ENCODE results near the gene PHACTR2.

The PHACTR2 gene

GRCh38 chr6:143727035-143727434, 49.3 kb downstream of the PHACTR2 start:
- no peak overlapping the region for H3K4ac ChIP-seq (ENCODE audit: low read length)
- no peak overlapping the region for H2AK5ac ChIP-seq (ENCODE audit: low read depth, low read length)
- H3K18ac ChIP-seq (ENCODE audit: low read length): no peak overlapping the region
- H3K23ac ChIP-seq (ENCODE audit: low read depth, low read length, poor library complexity): no peak overlapping the region
- no peak overlapping the region for H2BK120ac ChIP-seq (ENCODE audit: low read depth, low read length)
- H3K4me2 ChIP-seq (ENCODE audit: insufficient read depth, low read length, poor library complexity, severe bottlenecking): no peak overlapping the region
- no peak for DNase-seq (ENCODE audit: low spot score)
- no peak overlapping the region for H3K4me3 ChIP-seq (ENCODE audit: low read length in 2 of 2)
- H3K9ac ChIP-seq (ENCODE audit: low read depth, low read length, poor library complexity): no peak overlapping the region
- H2BK12ac ChIP-seq (ENCODE audit: low read length): no peak overlapping the region
- H2BK5ac ChIP-seq (ENCODE audit: low read length): no peak overlapping the region
- no peaks in the 10 kb centered on the region for H3K27me3 ChIP-seq (ENCODE audit: control insufficient read depth in 3 of 3, insufficient read depth in 3 of 3, low read depth in 1 of 3, low read length in 3 of 3)
- H3K4me1 ChIP-seq (ENCODE audit: control insufficient read depth in 2 of 2, insufficient read depth in 1 of 2, low read depth in 1 of 2, low read length in 2 of 2): no peaks in the 10 kb centered on the region
- no CpG with 5 or more reads among the region's 1 CpG for WGBS, 2 donors (ENCODE audit: extremely low coverage in 2 of 2, insufficient read length in 2 of 2, insufficient replicate concordance in 1 of 2)
- no peak overlapping the region for H4K8ac ChIP-seq (ENCODE audit: low read depth, low read length)
- peaks cover 0 to 15% of the 10 kb centered on the region in 2 donors for H3K9me3 ChIP-seq (replicated peaks in 1 of 2; ENCODE audit: control insufficient read depth in 2 of 2, insufficient read depth in 1 of 2, low read depth in 1 of 2, low read length in 2 of 2)
- no peak overlapping the region for H3K14ac ChIP-seq (ENCODE audit: low read length)
- H4K91ac ChIP-seq (ENCODE audit: low read depth, low read length, poor library complexity): no peak overlapping the region
- H3K27ac ChIP-seq (replicated peaks; ENCODE audit: low read length): no peak overlapping the region
- no peaks in the 10 kb centered on the region for H3K79me1 ChIP-seq (ENCODE audit: low read depth, low read length)
- H2AFZ ChIP-seq (ENCODE audit: low read length): no peak overlapping the region
- H3K36me3 ChIP-seq (replicated peaks in 1 of 2; ENCODE audit: control insufficient read depth in 2 of 2, insufficient read depth in 2 of 2, low read length in 2 of 2): peaks cover 0 to 17% of the 10 kb centered on the region in 2 donors
- H2BK15ac ChIP-seq (ENCODE audit: low read length): no peak overlapping the region

DNA sequence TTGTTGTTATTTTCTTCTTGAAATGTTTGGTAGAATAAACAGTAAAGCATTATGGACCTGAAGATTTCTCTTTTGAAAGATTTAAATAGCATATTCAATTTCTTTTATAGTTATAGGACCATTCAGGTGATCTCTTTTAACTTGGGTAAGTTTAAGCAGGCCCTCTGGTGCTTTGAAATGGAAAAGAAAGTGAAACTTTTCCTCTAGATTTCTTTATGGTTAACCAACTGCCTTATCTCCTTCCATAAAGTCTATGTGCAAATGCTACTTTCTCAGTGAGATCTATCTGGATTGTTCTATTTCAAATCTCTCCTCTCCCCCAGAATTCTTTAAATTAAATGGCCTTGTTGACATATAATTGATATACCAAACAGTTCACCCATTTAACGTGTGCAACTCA, 54.0 kb downstream of the PHACTR2 start:
- Histone ChIP-seq H2BK12ac (ENCODE audit: low read length) (no peak overlapping the region), H3K14ac (ENCODE audit: low read length) (no peak overlapping the region), H2AK5ac (ENCODE audit: low read depth, low read length) (no peak overlapping the region), H3K9me3 (replicated peaks in 1 of 2; ENCODE audit: control insufficient read depth in 2 of 2, insufficient read depth in 1 of 2, low read depth in 1 of 2, low read length in 2 of 2) (peaks cover 0 to 7% of the 10 kb centered on the region in 2 donors), H3K4me1 (ENCODE audit: control insufficient read depth in 2 of 2, insufficient read depth in 1 of 2, low read depth in 1 of 2, low read length in 2 of 2) (peaks cover 0 to 2% of the 10 kb centered on the region in 2 donors), H3K27ac (replicated peaks; ENCODE audit: low read length) (no peak overlapping the region), H3K27me3 (ENCODE audit: control insufficient read depth in 3 of 3, insufficient read depth in 3 of 3, low read depth in 1 of 3, low read length in 3 of 3) (no peaks in the 10 kb centered on the region), H2AFZ (ENCODE audit: low read length) (no peak overlapping the region), H3K4ac (ENCODE audit: low read length) (no peak overlapping the region), H2BK5ac (ENCODE audit: low read length) (no peak overlapping the region), H4K8ac (ENCODE audit: low read depth, low read length) (no peak overlapping the region), H3K9ac (ENCODE audit: low read depth, low read length, poor library complexity) (no peak overlapping the region), H3K4me2 (ENCODE audit: insufficient read depth, low read length, poor library complexity, severe bottlenecking) (no peak overlapping the region), H3K4me3 (ENCODE audit: low read length in 2 of 2) (no peak overlapping the region), H3K18ac (ENCODE audit: low read length) (no peak overlapping the region), H2BK120ac (ENCODE audit: low read depth, low read length) (no peak overlapping the region), H3K23ac (ENCODE audit: low read depth, low read length, poor library complexity) (no peak overlapping the region), H2BK15ac (ENCODE audit: low read length) (no peak overlapping the region), H3K36me3 (replicated peaks in 1 of 2; ENCODE audit: control insufficient read depth in 2 of 2, insufficient read depth in 2 of 2, low read length in 2 of 2) (no peaks in the 10 kb centered on the region), H4K91ac (ENCODE audit: low read depth, low read length, poor library complexity) (no peak overlapping the region), H3K79me1 (ENCODE audit: low read depth, low read length) (no peaks in the 10 kb centered on the region)
- DNase-seq (ENCODE audit: low spot score): no peak
- no CpG with 5 or more reads among the region's 1 CpG for WGBS, 2 donors (ENCODE audit: extremely low coverage in 2 of 2, insufficient read length in 2 of 2, insufficient replicate concordance in 1 of 2)

- Histone ChIP-seq H4K8ac (ENCODE audit: low read depth, low read length) (no peak overlapping the region), H3K4ac (ENCODE audit: low read length) (no peak overlapping the region), H2BK15ac (ENCODE audit: low read length) (no peak overlapping the region), H3K27me3 (ENCODE audit: control insufficient read depth in 3 of 3, insufficient read depth in 3 of 3, low read depth in 1 of 3, low read length in 3 of 3) (no peaks in the 10 kb centered on the region), H3K4me2 (ENCODE audit: insufficient read depth, low read length, poor library complexity, severe bottlenecking) (no peak overlapping the region), H3K4me1 (ENCODE audit: control insufficient read depth in 2 of 2, insufficient read depth in 1 of 2, low read depth in 1 of 2, low read length in 2 of 2) (peaks cover 0 to 2% of the 10 kb centered on the region in 2 donors), H2AFZ (ENCODE audit: low read length) (no peak overlapping the region), H3K4me3 (ENCODE audit: low read length in 2 of 2) (no peak overlapping the region), H2BK5ac (ENCODE audit: low read length) (no peak overlapping the region), H3K18ac (ENCODE audit: low read length) (no peak overlapping the region), H3K23ac (ENCODE audit: low read depth, low read length, poor library complexity) (no peak overlapping the region), H3K27ac (replicated peaks; ENCODE audit: low read length) (no peak overlapping the region), H2BK120ac (ENCODE audit: low read depth, low read length) (no peak overlapping the region), H3K36me3 (replicated peaks in 1 of 2; ENCODE audit: control insufficient read depth in 2 of 2, insufficient read depth in 2 of 2, low read length in 2 of 2) (no peaks in the 10 kb centered on the region), H2BK12ac (ENCODE audit: low read length) (no peak overlapping the region), H4K91ac (ENCODE audit: low read depth, low read length, poor library complexity) (no peak overlapping the region), H3K9me3 (replicated peaks in 1 of 2; ENCODE audit: control insufficient read depth in 2 of 2, insufficient read depth in 1 of 2, low read depth in 1 of 2, low read length in 2 of 2) (peaks cover 0 to 7% of the 10 kb centered on the region in 2 donors), H3K79me1 (ENCODE audit: low read depth, low read length) (no peaks in the 10 kb centered on the region), H3K14ac (ENCODE audit: low read length) (no peak overlapping the region), H2AK5ac (ENCODE audit: low read depth, low read length) (no peak overlapping the region), H3K9ac (ENCODE audit: low read depth, low read length, poor library complexity) (no peak overlapping the region)
- DNase-seq (ENCODE audit: low spot score): no peak
- no CpG with 5 or more reads among the region's 1 CpG for WGBS, 2 donors (ENCODE audit: extremely low coverage in 2 of 2, insufficient read length in 2 of 2, insufficient replicate concordance in 1 of 2)
These were observed 54.8 kb downstream of the PHACTR2 start for GRCh38 chr6:143732536-143732935.

GRCh38 chr6:143733510-143733909, 55.7 kb downstream of the PHACTR2 start:
- Histone ChIP-seq H4K8ac (ENCODE audit: low read depth, low read length) (no peak overlapping the region), H3K27ac (replicated peaks; ENCODE audit: low read length) (no peak overlapping the region)

More at GRCh38 chr6:143733510-143733909, 55.7 kb downstream of the PHACTR2 start:
- Histone ChIP-seq H3K36me3 (replicated peaks in 1 of 2; ENCODE audit: control insufficient read depth in 2 of 2, insufficient read depth in 2 of 2, low read length in 2 of 2) (no peaks in the 10 kb centered on the region), H2BK15ac (ENCODE audit: low read length) (no peak overlapping the region), H2AK5ac (ENCODE audit: low read depth, low read length) (no peak overlapping the region), H3K18ac (ENCODE audit: low read length) (no peak overlapping the region), H3K23ac (ENCODE audit: low read depth, low read length, poor library complexity) (no peak overlapping the region), H3K79me1 (ENCODE audit: low read depth, low read length) (no peaks in the 10 kb centered on the region), H3K9ac (ENCODE audit: low read depth, low read length, poor library complexity) (no peak overlapping the region), H3K27me3 (ENCODE audit: control insufficient read depth in 3 of 3, insufficient read depth in 3 of 3, low read depth in 1 of 3, low read length in 3 of 3) (no peaks in the 10 kb centered on the region), H2BK5ac (ENCODE audit: low read length) (no peak overlapping the region), H2AFZ (ENCODE audit: low read length) (no peak overlapping the region), H4K91ac (ENCODE audit: low read depth, low read length, poor library complexity) (no peak overlapping the region), H3K14ac (ENCODE audit: low read length) (no peak overlapping the region), H3K4me3 (ENCODE audit: low read length in 2 of 2) (no peak overlapping the region), H3K9me3 (replicated peaks in 1 of 2; ENCODE audit: control insufficient read depth in 2 of 2, insufficient read depth in 1 of 2, low read depth in 1 of 2, low read length in 2 of 2) (peaks cover 0 to 4% of the 10 kb centered on the region in 2 donors), H2BK12ac (ENCODE audit: low read length) (no peak overlapping the region), H3K4ac (ENCODE audit: low read length) (no peak overlapping the region), H2BK120ac (ENCODE audit: low read depth, low read length) (no peak overlapping the region), H3K4me1 (ENCODE audit: control insufficient read depth in 2 of 2, insufficient read depth in 1 of 2, low read depth in 1 of 2, low read length in 2 of 2) (peaks cover 0 to 2% of the 10 kb centered on the region in 2 donors), H3K4me2 (ENCODE audit: insufficient read depth, low read length, poor library complexity, severe bottlenecking) (no peak overlapping the region)
- WGBS, 2 donors (ENCODE audit: extremely low coverage in 2 of 2, insufficient read length in 2 of 2, insufficient replicate concordance in 1 of 2): no CpG with 5 or more reads among the region's 1 CpG
- no peak for DNase-seq (ENCODE audit: low spot score)
